Fibroblast of skin of abdomen (primary cell): ENCODE results near the gene SLC17A1.
"Not testable (repeated sequence)": the region's sequence is repeated elsewhere in the genome, so short reads cannot be mapped to it uniquely, and the experiment has no call there.

Experiments used
- DNase-seq: peaks from one replicate; pipeline ENCODE4 v3.0.0-alpha.2; 2013

SLC17A1 gene

GRCh38 chr6:25756382-25757363 lies 75.2 kb downstream of the SLC17A1 start:
- DNase-seq = no peak

GRCh38 chr6:25755483-25755882 lies 76.4 kb downstream of the SLC17A1 start:
- no peak for DNase-seq

- DNase-seq = no peak
Measured at GRCh38 chr6:25754535-25754934, 77.3 kb downstream of the SLC17A1 start, which contains the start of gene SLC17A4. Gene SLC17A4 (plus strand): TSS chr6:25754742. CDS start chr6:25761963, 7,221 bp downstream.

DNA sequence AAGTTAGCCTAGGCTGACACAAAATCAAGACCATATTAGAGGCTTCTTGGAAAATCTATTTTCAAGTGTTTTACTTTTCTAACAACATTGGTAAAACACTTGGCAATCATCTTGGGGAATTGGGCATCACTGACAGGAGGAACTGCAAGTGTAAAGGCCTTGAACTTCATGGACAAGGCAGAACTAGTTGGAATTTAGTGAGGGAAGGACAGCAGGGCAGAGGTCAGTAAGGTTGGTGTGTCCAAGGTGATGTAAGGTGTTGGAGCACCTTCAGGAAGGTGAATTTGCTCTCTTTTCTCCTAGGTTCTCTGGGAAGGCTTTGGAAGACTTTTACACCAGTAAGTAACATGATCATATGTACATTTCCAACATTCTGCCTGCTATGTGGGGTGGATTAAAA lies 78.8 kb downstream of the SLC17A1 start:
- DNase-seq = no peak

GRCh38 chr6:25750906-25751305 lies 80.9 kb downstream of the SLC17A1 start:
- no peak for DNase-seq

DNA sequence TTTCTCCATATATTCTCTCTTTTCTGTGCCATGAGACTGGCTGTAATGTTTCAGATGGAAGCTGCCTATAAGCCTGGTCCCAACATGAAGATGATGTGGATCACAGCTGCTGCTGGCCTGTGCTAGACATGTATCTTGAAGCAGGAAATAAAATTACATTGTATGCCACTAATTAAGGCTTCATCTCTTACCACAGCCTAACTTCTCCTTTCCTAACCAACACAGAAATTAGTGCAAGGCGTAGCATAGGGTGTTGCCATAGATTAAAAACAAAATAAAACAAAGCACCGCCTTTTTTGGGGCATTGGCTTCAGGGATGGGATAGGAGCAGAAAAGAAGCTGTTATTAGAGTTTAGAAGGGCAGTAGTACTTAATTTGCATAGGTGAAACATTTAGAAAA lies 82.0 kb downstream of the SLC17A1 start:
- no peak for DNase-seq

GRCh38 chr6:25748601-25749517 lies 83.0 kb downstream of the SLC17A1 start:
- DNase-seq = not testable (repeated sequence)

DNA sequence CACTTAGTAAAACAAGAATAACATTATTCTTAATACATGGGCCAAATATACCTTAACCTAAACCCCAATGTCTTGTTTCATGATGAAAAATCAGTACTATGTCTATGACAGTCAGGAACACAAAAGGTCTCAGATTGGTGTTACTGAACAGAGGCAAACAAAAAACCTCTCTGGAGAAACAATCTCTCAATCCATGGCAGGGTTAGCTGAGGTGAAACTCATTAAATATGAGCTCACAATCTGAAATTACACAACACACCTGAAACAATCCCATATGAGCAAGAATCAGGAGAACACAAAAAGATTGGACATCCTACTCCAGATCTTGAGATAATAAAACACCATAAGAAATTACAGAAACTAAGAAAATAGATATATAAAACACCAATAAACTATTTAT lies 83.8 kb downstream of the SLC17A1 start:
- no peak for DNase-seq

GRCh38 chr6:25747477-25747876 lies 84.4 kb downstream of the SLC17A1 start:
- DNase-seq = no peak

DNA sequence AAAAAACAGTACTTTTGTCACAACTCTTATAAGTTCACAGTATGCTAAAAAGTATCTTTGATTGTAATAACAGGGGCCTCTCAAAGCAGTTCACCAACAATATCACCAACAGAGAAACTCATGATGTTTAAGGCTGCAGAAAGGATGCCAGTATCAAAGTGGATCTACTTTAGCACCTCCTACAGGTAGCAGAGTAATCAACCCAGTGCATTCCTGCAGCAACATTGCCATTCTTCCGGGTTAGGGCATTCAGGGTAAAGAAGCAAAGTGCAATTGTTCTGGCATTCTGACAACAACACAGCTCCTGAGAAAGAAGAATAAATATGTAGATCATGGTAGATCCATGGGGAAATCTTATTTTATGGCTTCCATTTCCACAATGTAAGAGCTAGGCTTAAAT lies 84.9 kb downstream of the SLC17A1 start:
- no peak for DNase-seq

- DNase-seq = no peak
Measured at GRCh38 chr6:25745836-25746235, 86.0 kb downstream of the SLC17A1 start.

DNA sequence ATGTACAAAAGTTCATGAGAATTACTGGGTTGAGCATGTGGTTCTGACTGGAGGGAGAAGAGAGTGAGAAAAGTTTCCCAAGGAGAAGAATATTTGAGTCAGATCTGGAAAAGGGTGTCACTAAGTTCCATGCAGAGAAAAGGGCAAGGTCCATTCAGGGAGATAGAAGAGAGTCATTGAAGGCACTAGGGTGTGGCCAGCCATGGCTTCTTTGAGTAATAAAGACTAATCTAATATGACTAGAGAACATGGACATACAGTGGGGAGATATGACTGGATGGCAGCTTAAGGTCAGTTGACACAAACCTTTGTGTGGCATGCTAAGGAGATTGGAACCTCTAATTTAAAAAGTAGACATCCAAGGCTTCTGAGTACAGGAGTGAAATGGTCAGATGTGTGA lies 88.0 kb downstream of the SLC17A1 start:
- no peak for DNase-seq

DNA sequence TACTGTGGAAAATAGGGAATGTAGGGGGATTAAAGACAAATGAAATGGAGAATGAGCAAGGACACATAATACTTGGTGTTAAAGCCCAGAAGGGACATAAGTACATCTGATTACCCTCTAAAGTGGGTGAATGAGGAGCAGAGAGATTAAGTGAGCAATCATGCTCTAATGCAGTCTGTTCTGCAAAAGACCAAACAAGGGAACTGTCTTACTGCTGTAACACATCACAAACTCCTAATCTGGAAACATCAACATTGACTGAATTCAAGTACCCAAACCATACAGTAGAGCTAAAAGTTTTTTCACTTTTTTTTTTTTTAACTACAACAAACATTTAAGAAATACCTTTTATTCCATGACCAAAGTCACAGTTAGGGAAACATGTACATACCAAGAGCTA lies 96.6 kb downstream of the SLC17A1 start:
- no peak for DNase-seq
